ENCODE results near the gene POLR3H.

Gene POLR3H

GRCh38 chr22:41480397-41480735 is 63.9 kb downstream of the POLR3H start:
- Histone ChIP-seq H3K4me1 (ENCODE audit: control extremely low read depth in 1 of 4, control insufficient read depth in 4 of 4, insufficient read depth in 4 of 4, low read length in 3 of 4) (peaks cover 0 to 9% (median under 1%) of the 10 kb centered on the region in 4 experiments), H3K36me3 (ENCODE audit: control insufficient read depth in 4 of 4, insufficient read depth in 4 of 4, low read length in 3 of 4) (peaks cover 4 to 11% (median 5%) of the 10 kb centered on the region in 4 experiments), H3K27ac (ENCODE audit: insufficient read depth in 1 of 2, low read depth in 1 of 2, low read length in 2 of 2, poor library complexity in 1 of 2, severe bottlenecking in 2 of 2) (no peak overlapping the region), H3K27me3 (replicated peaks in 2 of 5; ENCODE audit: control insufficient read depth in 4 of 5, insufficient read depth in 5 of 5, low read length in 4 of 5) (no peaks in the 10 kb centered on the region), H3K4me3 (ENCODE audit: control insufficient read depth in 1 of 7, extremely low read depth in 1 of 7, insufficient read depth in 4 of 7, low read depth in 2 of 7, low read length in 6 of 7) (no peak overlapping the region), H3K9me3 (ENCODE audit: control extremely low read depth in 1 of 5, control insufficient read depth in 4 of 5, insufficient read depth in 2 of 5, low read depth in 1 of 5, low read length in 4 of 5) (no peaks in the 10 kb centered on the region)
- POLR2A ChIA-PET = interaction anchor here (0.6 kb wide), 1 partner anchor 25 kb away, joined by 5 read pairs; no protein-coding TSS in a partner anchor
- no peak for DNase-seq
- 100% methylated on average over 1 of the region's 7 CpGs for WGBS (ENCODE audit: insufficient coverage)
- CTCF ChIA-PET = interaction anchor here (1.0 kb wide), 1 partner anchor 38 kb away, joined by 5 read pairs; no protein-coding TSS in a partner anchor

GRCh38 chr22:41479671-41480396 is 64.4 kb downstream of the POLR3H start:
- peaks cover 0 to 9% (median 0%) of the 10 kb centered on the region in 4 experiments for H3K4me1 ChIP-seq (ENCODE audit: control extremely low read depth in 1 of 4, control insufficient read depth in 4 of 4, insufficient read depth in 4 of 4, low read length in 3 of 4)
- no peak overlapping the region for H3K4me3 ChIP-seq (ENCODE audit: control insufficient read depth in 1 of 7, extremely low read depth in 1 of 7, insufficient read depth in 4 of 7, low read depth in 2 of 7, low read length in 6 of 7)
- no peaks in the 10 kb centered on the region for H3K27me3 ChIP-seq (replicated peaks in 2 of 5; ENCODE audit: control insufficient read depth in 4 of 5, insufficient read depth in 5 of 5, low read length in 4 of 5)
- POLR2A ChIA-PET = no interaction called here
- no peak overlapping the region for H3K27ac ChIP-seq (ENCODE audit: insufficient read depth in 1 of 2, low read depth in 1 of 2, low read length in 2 of 2, poor library complexity in 1 of 2, severe bottlenecking in 2 of 2)
- peaks cover 4 to 11% (median 5%) of the 10 kb centered on the region in 4 experiments for H3K36me3 ChIP-seq (ENCODE audit: control insufficient read depth in 4 of 4, insufficient read depth in 4 of 4, low read length in 3 of 4)
- CTCF ChIA-PET = interaction anchor here (1.0 kb wide), 1 partner anchor 38 kb away, joined by 5 read pairs; no protein-coding TSS in a partner anchor
- WGBS (ENCODE audit: insufficient coverage) = 89% methylated on average over 6 of the region's 6 CpGs
- no peak for DNase-seq
- no peaks in the 10 kb centered on the region for H3K9me3 ChIP-seq (ENCODE audit: control extremely low read depth in 1 of 5, control insufficient read depth in 4 of 5, insufficient read depth in 2 of 5, low read depth in 1 of 5, low read length in 4 of 5)

- DNase-seq = no peak
- H3K9me3 ChIP-seq (ENCODE audit: control extremely low read depth in 1 of 5, control insufficient read depth in 4 of 5, insufficient read depth in 2 of 5, low read depth in 1 of 5, low read length in 4 of 5) = no peaks in the 10 kb centered on the region
- 96% methylated on average over 4 of the region's 7 CpGs for WGBS (ENCODE audit: insufficient coverage)
- POLR2A ChIA-PET = no interaction called here
- no peaks in the 10 kb centered on the region for H3K27me3 ChIP-seq (replicated peaks in 2 of 5; ENCODE audit: control insufficient read depth in 4 of 5, insufficient read depth in 5 of 5, low read length in 4 of 5)
- H3K4me1 ChIP-seq (ENCODE audit: control extremely low read depth in 1 of 4, control insufficient read depth in 4 of 4, insufficient read depth in 4 of 4, low read length in 3 of 4) = peaks cover 0 to 9% (median 0%) of the 10 kb centered on the region in 4 experiments
- CTCF ChIA-PET = interaction anchor here (0.7 to 1.0 kb wide), 2 partner anchors 20 to 35 kb away, joined by 3 read pairs; no protein-coding TSS in a partner anchor
- H3K4me3 ChIP-seq (ENCODE audit: control insufficient read depth in 1 of 7, extremely low read depth in 1 of 7, insufficient read depth in 4 of 7, low read depth in 2 of 7, low read length in 6 of 7) = no peak overlapping the region
- no peak overlapping the region for H3K27ac ChIP-seq (ENCODE audit: insufficient read depth in 1 of 2, low read depth in 1 of 2, low read length in 2 of 2, poor library complexity in 1 of 2, severe bottlenecking in 2 of 2)
- peaks cover 4 to 11% (median 5%) of the 10 kb centered on the region in 4 experiments for H3K36me3 ChIP-seq (ENCODE audit: control insufficient read depth in 4 of 4, insufficient read depth in 4 of 4, low read length in 3 of 4)
Observed at GRCh38 chr22:41478891-41479521, 65.3 kb downstream of the POLR3H start.

GRCh38 chr22:41478473-41478872 is 65.8 kb downstream of the POLR3H start:
- no peaks in the 10 kb centered on the region for H3K9me3 ChIP-seq (ENCODE audit: control extremely low read depth in 1 of 5, control insufficient read depth in 4 of 5, insufficient read depth in 2 of 5, low read depth in 1 of 5, low read length in 4 of 5)
- no peak for DNase-seq
- no peaks in the 10 kb centered on the region for H3K27me3 ChIP-seq (replicated peaks in 2 of 5; ENCODE audit: control insufficient read depth in 4 of 5, insufficient read depth in 5 of 5, low read length in 4 of 5)
- POLR2A ChIA-PET = no interaction called here
- no peak overlapping the region for H3K27ac ChIP-seq (ENCODE audit: insufficient read depth in 1 of 2, low read depth in 1 of 2, low read length in 2 of 2, poor library complexity in 1 of 2, severe bottlenecking in 2 of 2)
- 100% methylated on average over 1 of the region's 2 CpGs for WGBS (ENCODE audit: insufficient coverage)
- CTCF ChIA-PET = interaction anchor here (0.7 to 1.0 kb wide), 2 partner anchors 20 to 36 kb away, joined by 3 read pairs; no protein-coding TSS in a partner anchor
- H3K36me3 ChIP-seq (ENCODE audit: control insufficient read depth in 4 of 4, insufficient read depth in 4 of 4, low read length in 3 of 4) = peaks cover 4 to 14% (median 5%) of the 10 kb centered on the region in 4 experiments
- H3K4me1 ChIP-seq (ENCODE audit: control extremely low read depth in 1 of 4, control insufficient read depth in 4 of 4, insufficient read depth in 4 of 4, low read length in 3 of 4) = peaks cover 0 to 9% (median 0%) of the 10 kb centered on the region in 4 experiments
- no peak overlapping the region for H3K4me3 ChIP-seq (ENCODE audit: control insufficient read depth in 1 of 7, extremely low read depth in 1 of 7, insufficient read depth in 4 of 7, low read depth in 2 of 7, low read length in 6 of 7)

Measured in common myeloid progenitor, CD34-positive (primary cell).